ENCODE results near the gene PLEKHA5.
"Not testable (repeated sequence)": the region's sequence is repeated elsewhere in the genome, so short reads cannot be mapped to it uniquely, and the experiment has no call there.

The PLEKHA5 gene

DNA sequence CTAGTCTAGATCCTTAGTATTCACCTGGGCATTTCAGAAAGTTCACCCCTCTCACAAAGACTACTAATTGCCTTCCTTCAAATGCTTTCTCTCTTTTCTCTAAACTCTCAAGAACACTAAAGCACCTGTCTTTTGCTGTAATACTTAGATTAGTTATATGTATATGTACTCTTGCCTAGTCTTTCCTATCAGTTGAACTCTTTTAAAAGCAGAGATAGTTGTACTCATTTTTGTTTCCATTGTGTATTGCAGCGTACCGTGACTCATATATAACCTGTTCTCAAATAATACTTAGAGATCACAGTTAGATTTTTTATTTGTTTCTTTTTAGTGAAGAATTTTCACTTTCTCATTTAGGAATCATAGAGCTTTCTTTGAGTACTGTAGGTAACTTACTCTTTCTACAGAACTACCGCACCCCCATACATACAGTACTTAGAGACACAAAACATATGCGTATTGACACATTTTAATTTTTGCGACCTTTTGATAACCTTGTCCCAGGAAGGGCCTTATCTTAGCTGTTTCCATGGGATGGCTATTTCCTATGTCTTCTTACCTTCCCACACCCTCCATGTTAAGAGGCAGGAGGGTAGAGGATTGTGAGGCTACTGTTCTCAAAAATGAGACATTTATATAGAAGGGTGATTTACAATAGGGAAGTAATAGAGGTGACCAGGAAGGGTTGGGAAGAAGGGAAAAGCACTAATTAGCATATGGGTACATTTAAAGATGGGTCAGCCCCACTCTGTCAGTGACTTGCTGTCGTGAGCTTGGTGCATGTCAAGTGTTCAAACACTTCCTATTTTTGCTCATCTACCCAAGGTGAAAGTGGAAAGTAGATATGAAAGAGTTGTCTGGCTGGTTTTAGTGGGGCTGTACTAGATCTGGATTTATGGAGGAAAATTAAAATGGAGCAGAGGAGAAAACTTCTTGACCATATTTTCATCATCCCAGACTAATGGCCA lies 74.3 kb downstream of the PLEKHA5 start:
- no peak for DNase-seq (ENCODE audit: low spot score)

GRCh38 chr12:19205120-19205519 lies 75.6 kb downstream of the PLEKHA5 start:
- DNase-seq (ENCODE audit: low spot score), result no peak

DNA sequence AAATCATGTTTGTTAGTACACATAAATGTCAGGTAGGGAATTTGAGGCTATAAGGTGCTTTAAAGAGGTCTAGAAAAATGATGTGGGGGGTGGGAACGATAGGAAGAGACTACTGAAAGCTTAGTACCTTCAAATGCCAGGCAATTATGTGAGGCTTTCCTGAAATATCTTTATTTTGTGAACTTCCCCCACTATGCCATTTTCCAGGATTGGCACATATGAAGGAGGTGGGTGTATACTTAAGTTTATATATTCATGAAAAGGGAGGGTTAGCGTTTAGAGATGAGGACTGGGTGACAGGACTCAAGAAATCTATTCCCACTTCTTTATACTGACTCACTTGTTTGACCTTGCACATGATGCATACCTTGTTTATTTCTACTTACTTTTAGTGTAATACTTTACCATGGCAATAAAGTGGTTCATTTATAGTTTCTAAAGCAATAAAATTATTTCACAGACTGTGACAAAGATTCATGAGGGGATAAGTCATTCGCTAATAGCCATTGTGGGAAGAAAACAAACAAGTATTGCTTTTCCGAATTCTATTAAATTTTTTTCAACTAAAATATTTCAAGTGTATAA lies 77.1 kb downstream of the PLEKHA5 start:
- DNase-seq (ENCODE audit: low spot score), result no peak

DNA sequence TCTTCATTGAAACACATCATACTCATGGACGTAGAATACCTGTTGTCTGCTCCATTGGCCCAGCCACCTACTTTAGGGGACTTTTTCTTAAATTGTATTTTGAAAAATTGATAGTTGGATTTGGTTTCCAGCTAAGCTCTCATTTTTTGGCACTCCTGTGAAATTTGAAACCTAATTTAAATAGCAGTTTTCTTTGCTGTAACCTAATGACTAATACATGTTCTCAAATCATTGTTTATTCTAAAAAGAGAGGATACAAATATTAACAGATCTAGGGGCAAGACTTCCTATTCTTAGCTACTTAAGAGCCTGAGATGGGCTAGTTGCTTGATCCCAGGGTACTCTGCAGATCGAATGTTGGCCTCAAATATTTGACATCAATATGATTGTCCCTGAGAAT lies 78.9 kb downstream of the PLEKHA5 start:
- no peak for DNase-seq (ENCODE audit: low spot score)

DNA sequence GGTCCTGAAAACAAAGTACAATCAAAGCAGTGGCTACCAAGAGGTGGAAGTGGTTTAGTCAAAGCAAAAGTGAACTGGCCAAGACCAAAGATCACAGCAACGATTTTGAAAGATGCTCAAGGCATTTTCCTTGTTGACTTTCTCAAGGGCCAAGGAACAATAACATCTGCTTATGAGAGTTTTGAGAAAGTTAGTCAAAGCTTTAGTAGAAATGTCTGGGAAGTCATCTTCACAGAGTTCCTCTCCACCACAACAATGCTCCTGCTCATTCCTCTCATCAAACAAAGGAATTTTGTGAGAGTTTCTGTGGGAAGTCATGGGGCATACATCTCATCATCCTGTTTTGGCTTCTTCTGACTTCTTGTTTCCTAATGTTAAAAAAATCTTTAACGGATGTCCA lies 80.1 kb downstream of the PLEKHA5 start:
- DNase-seq (ENCODE audit: low spot score), result no peak

DNA sequence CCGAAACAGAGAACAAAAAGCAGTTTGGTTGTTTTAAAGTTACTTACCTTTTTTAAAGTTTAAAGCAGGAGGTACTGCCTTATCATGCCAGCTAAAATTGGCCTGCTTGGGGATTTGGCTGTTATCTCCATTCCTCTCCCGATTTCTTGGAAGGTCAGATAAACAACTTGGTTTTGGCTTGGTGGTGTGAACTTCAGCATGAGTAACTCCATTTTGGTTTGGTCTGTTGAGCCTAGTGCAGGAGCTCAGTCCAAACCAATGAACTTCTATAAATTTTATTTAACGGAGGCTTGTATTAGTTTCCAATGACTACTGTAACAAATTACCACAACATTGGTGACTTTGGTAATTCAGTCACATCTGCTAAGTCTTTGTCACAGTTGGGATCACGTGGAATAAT lies 82.3 kb downstream of the PLEKHA5 start:
- DNase-seq (ENCODE audit: low spot score), result no peak

DNA sequence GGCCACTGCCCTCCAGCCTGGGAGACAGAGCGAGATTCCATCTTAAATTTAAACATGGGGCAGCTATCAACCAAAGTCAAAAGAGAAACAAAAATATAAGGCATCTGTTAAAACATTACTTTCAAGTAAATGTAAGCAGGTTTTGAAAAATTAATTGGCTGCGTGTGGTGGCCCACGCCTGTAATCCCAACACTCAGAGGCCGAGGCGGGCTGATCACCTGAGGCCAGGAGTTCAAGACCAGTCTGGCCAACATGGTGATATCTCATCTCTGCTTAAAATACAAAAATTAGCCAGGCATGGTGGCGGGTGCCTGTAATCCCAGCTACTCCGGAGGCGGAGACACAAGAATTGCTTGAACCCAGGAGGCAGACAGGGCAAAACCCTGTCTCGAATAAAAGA lies 82.7 kb downstream of the PLEKHA5 start:
- DNase-seq (ENCODE audit: low spot score), result no peak

GRCh38 chr12:19214020-19214419 lies 84.5 kb downstream of the PLEKHA5 start:
- no peak for DNase-seq (ENCODE audit: low spot score)

- DNase-seq (ENCODE audit: low spot score), result no peak
These were observed 85.6 kb downstream of the PLEKHA5 start for GRCh38 chr12:19215115-19215514.

DNA sequence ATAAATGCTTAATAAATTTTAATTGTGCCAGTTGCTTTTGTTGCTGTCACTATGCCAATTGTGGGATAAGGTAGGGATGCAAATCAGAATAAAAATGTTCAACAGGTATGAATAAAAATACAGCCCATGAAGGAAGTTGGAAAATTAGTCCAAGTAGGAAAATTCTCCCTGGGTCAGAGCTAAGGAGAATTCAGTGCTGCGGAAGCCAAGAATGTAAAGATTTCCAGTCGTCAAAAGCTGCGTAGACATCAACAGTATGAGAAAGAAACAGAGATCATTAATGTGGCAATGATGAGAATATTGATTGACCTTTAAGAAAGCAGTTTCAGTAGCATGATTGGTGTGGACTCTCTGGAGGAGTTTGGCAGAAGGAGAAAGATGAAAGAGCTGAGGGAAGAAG lies 87.9 kb downstream of the PLEKHA5 start:
- no peak for DNase-seq (ENCODE audit: low spot score)

DNA sequence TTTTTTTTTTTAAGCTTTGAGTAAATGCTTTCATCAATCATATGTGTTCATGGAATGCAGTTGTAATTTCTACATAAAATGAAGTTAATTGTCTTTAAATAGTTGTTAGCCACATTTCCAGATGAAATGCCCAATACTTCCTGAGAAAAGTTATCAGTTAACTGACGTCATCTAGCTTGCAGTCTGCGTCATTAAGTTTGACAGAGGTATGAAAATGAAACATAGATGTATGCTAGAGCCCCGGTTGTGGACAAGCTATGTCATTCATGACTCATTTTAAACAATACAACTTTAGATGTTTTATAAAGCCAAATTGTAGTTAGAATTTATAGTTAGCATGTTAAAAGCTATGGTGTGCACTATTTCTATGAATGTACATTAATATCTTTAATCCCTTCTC lies 90.7 kb downstream of the PLEKHA5 start:
- DNase-seq (ENCODE audit: low spot score), result no peak

DNA sequence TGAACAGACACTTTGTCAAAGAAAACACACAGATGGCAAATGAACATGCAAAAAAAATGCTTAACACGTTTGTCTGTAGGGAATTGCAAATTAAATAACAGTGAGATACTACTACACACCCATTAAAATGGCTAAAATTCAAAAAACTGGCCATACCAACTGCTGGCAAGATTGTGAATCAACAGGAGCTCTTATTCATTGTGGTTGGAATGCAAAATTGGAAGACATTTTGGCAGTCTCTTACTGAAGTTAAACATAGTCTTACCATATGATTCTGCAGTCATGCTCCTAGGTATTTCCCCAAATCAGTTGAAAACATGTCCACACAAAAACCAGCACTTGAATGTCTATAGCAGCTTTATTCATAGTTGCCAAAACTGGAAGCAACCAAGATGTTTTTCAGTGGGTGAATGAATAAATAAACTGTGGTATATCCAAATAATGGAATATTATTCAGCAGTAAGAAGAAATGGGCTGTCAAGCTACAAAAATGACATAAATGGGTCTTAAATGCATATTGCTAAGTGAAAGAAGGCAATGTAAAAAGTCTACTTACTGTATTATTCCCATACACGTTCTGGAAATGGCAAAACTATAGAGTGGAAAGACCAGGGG lies 91.4 kb downstream of the PLEKHA5 start:
- no peak for DNase-seq (ENCODE audit: low spot score)

DNA sequence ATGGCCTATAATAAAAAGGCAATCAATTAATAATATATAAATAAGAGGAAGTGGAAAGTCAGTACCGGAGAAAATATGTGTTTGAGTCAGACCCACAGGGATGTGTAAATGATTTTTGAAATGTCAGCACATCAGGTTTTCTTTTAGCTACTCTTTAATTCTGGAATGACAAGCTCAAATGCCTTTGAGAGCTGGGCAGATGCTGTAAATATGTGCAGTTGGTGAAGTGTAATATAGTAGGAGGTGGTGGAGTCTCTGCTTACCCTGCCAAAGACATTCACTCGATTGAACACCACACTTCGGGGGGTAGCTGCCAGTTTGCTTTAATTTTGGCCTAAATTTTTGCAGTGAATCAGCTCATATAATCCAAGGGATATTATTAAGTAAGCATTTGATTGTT lies 93.0 kb downstream of the PLEKHA5 start:
- no peak for DNase-seq (ENCODE audit: low spot score)

DNA sequence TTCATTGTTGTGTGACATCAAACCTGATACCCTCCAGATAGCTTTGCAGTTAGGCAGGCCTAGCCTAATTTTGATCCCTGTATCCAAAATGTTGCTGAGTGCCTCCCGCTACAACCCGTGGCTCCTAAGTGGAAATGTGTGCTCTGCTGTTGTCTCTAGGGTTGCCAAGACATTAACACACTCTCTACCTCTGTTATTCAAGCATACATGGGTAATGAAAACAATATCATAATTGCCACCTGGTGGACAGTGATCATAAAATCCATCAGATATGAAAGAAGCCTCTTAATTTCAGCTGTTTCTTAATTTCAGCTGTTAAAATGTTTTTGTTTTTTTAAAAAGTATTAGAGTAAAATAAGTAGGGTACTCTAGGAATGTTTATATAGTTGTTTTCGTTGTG lies 93.5 kb downstream of the PLEKHA5 start:
- no peak for DNase-seq (ENCODE audit: low spot score)

- DNase-seq (ENCODE audit: low spot score), result no peak
These were observed 94.2 kb downstream of the PLEKHA5 start for GRCh38 chr12:19223695-19224094.

DNA sequence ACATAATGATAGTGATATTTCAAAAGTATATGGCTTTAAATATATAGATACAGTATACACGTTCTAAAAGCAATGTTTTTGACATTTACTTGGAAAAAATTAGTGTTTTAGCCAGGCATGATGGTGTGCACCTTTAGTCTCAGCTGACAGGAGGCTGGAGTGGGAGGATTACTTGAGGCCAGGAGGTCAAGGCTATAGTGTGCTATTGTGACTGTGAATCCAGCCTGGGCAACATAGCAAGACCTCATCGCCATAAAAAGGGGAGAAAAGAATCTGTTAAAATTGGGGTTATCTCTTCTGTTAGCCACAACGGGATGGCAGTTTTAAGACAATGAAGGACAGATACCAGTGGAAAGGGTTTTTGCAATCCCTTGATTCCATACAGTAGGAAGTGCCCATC lies 95.2 kb downstream of the PLEKHA5 start:
- DNase-seq (ENCODE audit: low spot score), result no peak

DNA sequence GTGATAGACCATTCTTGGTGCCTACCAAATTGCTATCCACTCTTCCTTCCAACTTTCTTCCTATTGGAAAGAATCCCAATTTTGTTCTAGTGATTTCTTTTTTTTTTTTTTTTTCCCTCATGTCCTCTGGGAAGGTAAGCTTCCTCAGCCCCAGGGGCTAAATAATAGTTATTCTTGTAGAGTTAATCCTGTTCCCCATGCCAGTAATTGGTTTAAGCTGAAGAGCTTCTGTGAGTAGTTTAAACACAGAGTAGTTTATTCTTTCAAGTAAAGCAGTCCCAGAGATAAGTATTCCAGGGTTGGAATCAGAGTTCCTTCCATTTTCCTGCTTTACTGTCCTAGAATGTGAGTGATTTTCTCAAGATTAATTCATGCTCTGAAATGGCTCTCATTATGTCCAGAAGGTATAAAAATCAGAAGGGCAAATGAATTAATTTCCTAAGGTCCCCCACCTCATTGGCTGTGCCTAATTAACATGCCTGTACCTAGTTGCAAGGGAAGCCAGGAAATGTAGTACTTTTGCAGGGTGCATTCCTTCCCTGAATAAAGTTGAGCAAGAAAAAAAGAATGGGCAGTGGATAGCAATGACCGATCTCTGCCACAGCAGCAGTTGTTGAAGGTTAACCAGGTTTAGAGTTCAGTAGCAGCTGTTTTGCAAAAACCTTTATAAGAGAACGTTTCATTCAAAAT lies 97.8 kb downstream of the PLEKHA5 start:
- no peak for DNase-seq (ENCODE audit: low spot score)

- no peak for DNase-seq (ENCODE audit: low spot score)
These were observed 98.3 kb downstream of the PLEKHA5 start for GRCh38 chr12:19227880-19228210.

GRCh38 chr12:19229021-19229420 lies 99.5 kb downstream of the PLEKHA5 start:
- not testable (repeated sequence) for DNase-seq (ENCODE audit: low spot score)

DNA sequence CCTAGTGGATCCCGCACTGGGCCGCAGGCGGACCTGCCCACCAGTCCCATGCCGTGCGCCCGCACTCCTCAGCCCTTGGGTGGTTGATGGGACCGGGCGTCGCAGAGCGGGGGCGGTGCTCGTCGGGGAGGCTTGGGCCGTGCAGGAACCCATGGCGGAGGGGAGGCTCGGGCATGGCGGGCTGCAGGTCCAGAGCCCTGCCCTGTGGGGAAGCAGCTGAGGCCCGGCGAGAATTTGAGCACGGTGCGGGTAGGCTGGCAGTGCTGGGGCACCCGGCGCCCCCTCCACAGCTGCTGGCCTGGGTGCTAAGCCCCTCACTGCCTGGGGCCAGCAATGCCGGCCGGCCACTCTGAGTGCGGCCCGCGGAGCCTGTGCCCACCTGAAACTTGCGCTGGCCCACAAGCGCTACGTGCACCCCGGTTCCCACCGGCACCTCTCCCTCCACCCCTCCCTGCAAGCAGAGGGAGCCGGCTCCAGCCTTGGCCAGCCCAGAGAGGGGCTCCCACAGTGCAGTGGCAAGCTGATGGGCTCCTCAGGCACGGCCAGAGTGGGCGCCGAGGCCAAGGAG lies 100.8 kb downstream of the PLEKHA5 start:
- no peak for DNase-seq (ENCODE audit: low spot score)

DNA sequence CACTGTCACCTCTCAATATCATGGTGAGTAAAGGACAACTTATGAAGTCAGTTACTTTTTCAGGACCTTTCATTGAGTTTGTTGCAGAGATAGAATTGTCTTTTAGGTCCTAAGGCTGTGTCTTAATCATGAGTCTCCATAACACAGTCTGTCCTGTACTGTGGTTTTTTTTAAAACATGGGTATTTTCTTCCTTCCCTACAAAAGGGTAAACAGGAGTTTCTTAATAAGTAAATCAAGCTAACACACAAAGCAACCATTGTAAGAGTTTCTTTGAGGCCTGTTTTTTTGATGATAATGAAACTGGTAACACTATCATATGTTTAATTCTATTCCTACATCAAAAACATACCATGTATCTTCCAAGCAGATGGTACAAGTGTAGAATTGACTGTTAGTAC lies 101.4 kb downstream of the PLEKHA5 start:
- no peak for DNase-seq (ENCODE audit: low spot score)

DNA sequence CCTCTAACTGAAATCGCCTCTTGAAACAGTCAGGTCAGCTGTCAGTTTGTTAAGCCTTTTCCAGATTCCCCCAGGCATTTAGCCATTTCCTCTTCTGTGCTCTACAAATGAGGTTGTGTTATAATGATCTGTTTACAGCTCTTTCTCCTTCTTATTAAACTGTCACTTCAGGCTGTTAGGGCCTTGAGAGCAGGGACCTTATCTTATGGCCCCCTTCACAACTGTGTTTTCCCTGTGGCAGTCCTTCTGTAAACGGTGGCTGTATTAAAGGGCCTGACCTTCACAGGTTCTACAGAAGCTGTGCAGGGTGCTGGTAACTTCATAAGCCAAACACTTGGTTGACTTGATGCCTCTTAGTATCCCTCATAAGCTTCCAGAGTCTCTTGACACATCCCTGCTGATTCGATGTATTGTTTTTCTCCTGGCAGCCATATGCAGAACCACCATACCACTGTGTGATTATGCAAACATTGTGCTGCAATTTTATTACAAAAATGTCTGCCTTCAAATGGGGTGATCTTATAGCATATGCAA lies 104.7 kb downstream of the PLEKHA5 start:
- no peak for DNase-seq (ENCODE audit: low spot score)

All from left forelimb (tissue), 1 donor.